ENCODE measurements around the gene PEAK1.
A peak's percentile ranks its signal among the peaks of the same experiment; 100 is the strongest.

Gene PEAK1

GRCh38 chr15:77148191-77148590 is 271.7 kb downstream of the PEAK1 start:
- no peak for TF ChIP-seq CTCF (conservative IDR thresholded peaks at IDR 0.05; ENCODE audit: control insufficient read depth, insufficient read depth, low read depth, low read length)
- no peak overlapping the region for H3K4me3 ChIP-seq (ENCODE audit: control insufficient read depth, low read depth, low read length)
- DNase-seq (ENCODE audit: low read depth) = no peak

- H3K4me3 ChIP-seq (ENCODE audit: control insufficient read depth, low read depth, low read length) = no peak overlapping the region
- no peak for TF ChIP-seq CTCF (conservative IDR thresholded peaks at IDR 0.05; ENCODE audit: control insufficient read depth, insufficient read depth, low read depth, low read length)
- no peak for DNase-seq (ENCODE audit: low read depth)
Observed at GRCh38 chr15:77145370-77145769, 274.5 kb downstream of the PEAK1 start.

GRCh38 chr15:77144492-77145070 is 275.3 kb downstream of the PEAK1 start:
- DNase-seq (ENCODE audit: low read depth) = peak; percentile 94
- no peak overlapping the region for H3K4me3 ChIP-seq (ENCODE audit: control insufficient read depth, low read depth, low read length)
- no peak for TF ChIP-seq CTCF (conservative IDR thresholded peaks at IDR 0.05; ENCODE audit: control insufficient read depth, insufficient read depth, low read depth, low read length)

GRCh38 chr15:77144026-77144425 is 275.9 kb downstream of the PEAK1 start:
- H3K4me3 ChIP-seq (ENCODE audit: control insufficient read depth, low read depth, low read length) = no peak overlapping the region
- DNase-seq (ENCODE audit: low read depth) = peak; percentile 49
- no peak for TF ChIP-seq CTCF (conservative IDR thresholded peaks at IDR 0.05; ENCODE audit: control insufficient read depth, insufficient read depth, low read depth, low read length)

GRCh38 chr15:77143616-77144015 is 276.3 kb downstream of the PEAK1 start:
- H3K4me3 ChIP-seq (ENCODE audit: control insufficient read depth, low read depth, low read length) = no peak overlapping the region

GRCh38 chr15:77143191-77143590 is 276.7 kb downstream of the PEAK1 start:
- H3K4me3 ChIP-seq (ENCODE audit: control insufficient read depth, low read depth, low read length) = no peak overlapping the region
- no peak for DNase-seq (ENCODE audit: low read depth)
- no peak for TF ChIP-seq CTCF (conservative IDR thresholded peaks at IDR 0.05; ENCODE audit: control insufficient read depth, insufficient read depth, low read depth, low read length)

More at GRCh38 chr15:77143616-77144015, 276.3 kb downstream of the PEAK1 start:
- DNase-seq (ENCODE audit: low read depth) = peak; percentile 14
- TF ChIP-seq CTCF (conservative IDR thresholded peaks at IDR 0.05; ENCODE audit: control insufficient read depth, insufficient read depth, low read depth, low read length) = no peak

GRCh38 chr15:77140220-77140619 is 279.7 kb downstream of the PEAK1 start:
- no peak for DNase-seq (ENCODE audit: low read depth)
- TF ChIP-seq CTCF (conservative IDR thresholded peaks at IDR 0.05; ENCODE audit: control insufficient read depth, insufficient read depth, low read depth, low read length) = no peak
- H3K4me3 ChIP-seq (ENCODE audit: control insufficient read depth, low read depth, low read length) = no peak overlapping the region
